ENCODE results near the gene SEC23B.

SEC23B gene

DNA sequence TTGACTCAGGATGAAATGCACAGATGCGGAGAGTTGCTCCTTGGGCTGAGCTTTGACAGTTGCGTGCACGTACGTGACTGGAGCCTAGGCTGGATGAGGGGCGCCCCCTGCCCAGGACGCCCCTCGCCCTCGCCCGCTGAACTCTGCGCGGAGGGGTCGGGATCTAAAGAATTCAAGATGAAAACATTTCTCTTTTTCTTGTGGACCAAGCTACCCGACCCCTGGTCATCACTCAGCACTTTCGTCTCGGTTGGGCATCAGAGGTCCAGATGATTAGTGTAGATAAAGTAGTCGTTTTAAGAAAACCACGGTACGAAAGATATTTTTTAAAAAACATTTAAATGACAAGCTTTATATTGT lies 80.8 kb downstream of the SEC23B start:
- no peak for DNase-seq

DNA sequence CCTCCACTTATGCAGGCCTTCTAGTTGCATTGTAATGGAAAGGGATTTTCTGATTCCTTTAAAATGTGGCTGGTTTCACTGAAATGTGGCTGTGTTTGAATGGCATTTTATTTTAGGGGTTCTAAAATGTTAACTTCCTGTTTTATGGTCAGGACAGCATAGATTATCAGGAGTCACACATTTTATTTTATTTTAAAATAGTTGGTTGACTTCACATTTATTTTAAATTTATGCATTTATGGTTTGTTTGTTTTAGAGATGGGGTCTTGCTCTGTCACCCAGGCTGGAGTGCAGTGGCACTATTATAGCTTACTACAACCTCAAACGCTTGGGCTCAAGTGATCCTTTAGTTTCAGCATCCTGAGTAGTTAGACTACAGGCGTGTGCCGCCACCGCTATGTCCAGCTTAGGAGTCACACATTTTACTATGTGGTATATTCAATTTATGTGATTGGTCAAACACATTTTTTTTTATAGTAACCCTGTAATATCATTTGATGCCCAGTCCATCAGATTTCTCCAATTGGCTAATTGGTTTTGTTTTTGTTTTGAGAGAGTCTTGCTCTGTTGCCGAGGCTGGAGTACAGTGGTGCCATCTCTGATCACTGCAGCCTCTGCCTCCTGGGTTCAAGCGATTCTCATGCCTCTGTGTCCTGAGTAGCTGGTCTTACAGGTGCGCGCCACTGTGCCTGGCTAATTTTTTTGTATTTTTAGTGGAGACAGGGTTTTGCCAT lies 82.4 kb downstream of the SEC23B start:
- no peak for DNase-seq

DNA sequence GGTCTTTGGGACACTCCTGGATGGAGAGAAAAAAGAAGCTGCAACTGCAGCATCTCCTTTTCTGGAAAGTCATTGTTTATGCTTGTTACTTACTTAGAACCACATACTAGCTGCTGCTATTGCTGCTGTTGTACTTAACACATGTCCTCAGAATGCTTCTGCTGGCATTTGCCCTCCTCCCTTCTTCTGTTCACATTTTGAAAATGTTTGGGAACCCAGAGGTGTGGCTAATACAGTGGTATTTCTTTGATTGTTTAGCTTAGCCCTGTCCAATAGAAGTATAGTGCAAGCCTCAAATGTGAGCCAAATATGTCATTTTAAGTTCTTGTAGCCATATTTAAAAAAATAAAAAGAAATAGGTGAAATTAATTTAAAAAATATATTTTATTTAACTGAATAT lies 88.5 kb downstream of the SEC23B start:
- DNase-seq = no peak

DNA sequence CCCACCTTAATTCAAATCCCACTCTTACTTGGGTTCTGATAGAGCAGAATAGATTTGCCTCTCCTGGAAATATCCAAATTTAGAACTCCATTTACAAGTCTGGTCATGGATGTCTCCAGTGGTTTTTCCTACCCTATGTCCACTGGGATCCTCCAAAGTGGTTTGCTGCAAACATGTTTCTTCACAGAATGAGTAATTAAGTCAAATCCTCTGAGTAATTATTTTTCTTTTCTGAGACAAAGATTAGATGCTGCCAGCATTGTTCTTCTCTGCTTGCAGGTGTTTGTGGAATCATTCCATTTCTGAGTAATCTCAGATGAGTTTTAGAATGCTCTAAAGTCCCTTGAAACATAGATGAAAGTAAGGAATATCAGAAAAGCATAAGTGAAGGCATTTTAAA lies 102.0 kb downstream of the SEC23B start:
- DNase-seq = no peak
